Retinal pigment epithelial cell (primary cell): ENCODE data around the gene ANKRD16.

Experiments
- DNase-seq: peaks from one replicate; pipeline ENCODE4 v3.0.0-alpha.2; 2010; ENCODE audit warnings: low read depth
- H3K4me3 ChIP-seq: 2 replicates; pipeline ENCODE4 v1.5.1; 2011; ENCODE audit warnings: mild to moderate bottlenecking, low read length, control low read depth, moderate library complexity
- TF ChIP-seq, protein P1 (sequence below): conservative IDR thresholded peaks from 2 replicates; pipeline ENCODE4 v1.5.1; 2011; ENCODE audit warnings: low read depth, low read length, control low read depth, inconsistent platforms

The ANKRD16 gene

DNA sequence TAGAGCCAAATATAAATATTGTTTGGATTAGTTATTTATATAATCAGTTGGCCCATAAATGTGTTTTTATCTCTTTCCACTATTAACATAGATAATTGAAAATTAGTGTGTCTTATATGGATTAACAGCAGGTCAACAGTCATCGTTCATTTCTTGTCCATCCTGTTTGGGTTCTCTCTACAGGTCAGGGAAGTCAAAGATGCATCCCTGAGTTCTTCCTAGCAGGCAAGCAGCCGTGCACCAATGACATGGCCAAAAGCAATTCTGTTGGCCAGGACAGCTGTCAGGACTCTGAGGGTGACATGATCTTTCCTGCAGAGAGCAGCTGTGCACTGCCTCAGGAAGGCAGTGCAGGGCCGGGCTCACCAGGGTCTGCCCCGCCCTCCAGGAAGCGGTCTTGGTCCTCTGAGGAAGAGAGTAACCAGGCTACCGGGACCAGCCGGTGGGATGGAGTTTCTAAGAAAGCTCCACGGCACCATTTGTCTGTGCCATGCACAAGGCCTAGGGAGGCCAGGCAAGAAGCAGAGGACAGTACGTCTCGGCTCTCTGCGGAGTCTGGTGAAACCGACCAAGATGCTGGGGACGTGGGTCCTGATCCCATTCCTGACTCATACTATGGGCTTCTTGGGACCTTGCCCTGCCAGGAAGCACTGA lies 16.3 kb upstream of the ANKRD16 start:
- TF ChIP-seq, protein P1, sequence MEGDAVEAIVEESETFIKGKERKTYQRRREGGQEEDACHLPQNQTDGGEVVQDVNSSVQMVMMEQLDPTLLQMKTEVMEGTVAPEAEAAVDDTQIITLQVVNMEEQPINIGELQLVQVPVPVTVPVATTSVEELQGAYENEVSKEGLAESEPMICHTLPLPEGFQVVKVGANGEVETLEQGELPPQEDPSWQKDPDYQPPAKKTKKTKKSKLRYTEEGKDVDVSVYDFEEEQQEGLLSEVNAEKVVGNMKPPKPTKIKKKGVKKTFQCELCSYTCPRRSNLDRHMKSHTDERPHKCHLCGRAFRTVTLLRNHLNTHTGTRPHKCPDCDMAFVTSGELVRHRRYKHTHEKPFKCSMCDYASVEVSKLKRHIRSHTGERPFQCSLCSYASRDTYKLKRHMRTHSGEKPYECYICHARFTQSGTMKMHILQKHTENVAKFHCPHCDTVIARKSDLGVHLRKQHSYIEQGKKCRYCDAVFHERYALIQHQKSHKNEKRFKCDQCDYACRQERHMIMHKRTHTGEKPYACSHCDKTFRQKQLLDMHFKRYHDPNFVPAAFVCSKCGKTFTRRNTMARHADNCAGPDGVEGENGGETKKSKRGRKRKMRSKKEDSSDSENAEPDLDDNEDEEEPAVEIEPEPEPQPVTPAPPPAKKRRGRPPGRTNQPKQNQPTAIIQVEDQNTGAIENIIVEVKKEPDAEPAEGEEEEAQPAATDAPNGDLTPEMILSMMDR, result no peak
- no peak for DNase-seq
- H3K4me3 ChIP-seq, result no peak overlapping the region

DNA sequence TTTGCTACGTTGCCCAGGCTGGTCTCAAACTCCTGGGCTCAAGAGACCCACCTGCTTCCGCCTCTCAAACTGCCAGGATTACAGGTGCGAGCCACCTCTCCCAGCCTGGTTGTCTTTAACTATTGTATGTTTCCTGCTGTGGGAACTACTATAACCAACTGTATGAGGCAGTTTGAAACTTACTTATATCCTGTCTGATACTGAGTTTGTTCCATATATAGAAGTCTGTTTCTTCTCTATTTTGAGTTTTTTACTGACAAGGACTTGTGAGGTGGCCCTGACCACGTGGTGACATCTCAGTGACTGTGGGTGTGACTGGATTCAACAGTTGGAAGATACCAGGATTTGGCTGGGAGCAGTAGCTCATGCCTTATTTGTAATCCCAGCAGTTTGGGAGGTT lies 14.5 kb upstream of the ANKRD16 start:
- no peak overlapping the region for H3K4me3 ChIP-seq
- TF ChIP-seq, protein P1, result no peak
- no peak for DNase-seq

DNA sequence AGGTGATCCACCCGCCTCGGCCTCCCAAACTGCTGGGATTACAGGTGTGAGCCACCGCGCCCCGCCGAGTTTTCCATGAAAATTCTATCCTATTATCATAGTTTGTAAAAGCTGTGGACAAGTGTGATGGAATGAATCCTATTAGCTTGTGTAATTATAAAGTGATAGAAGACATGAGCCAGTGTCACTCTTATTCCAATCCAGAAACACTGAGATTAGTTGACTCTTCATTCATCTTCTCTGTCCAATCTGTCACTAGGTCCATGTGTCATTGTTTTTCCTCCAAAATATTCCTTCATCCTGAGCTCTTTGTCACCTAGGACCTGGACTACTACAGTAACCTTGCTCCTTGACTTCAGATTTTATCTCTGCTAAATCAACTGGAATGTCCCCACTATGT lies 13.9 kb upstream of the ANKRD16 start:
- no peak overlapping the region for H3K4me3 ChIP-seq
- TF ChIP-seq, protein P1, result no peak
- DNase-seq, result no peak

DNA sequence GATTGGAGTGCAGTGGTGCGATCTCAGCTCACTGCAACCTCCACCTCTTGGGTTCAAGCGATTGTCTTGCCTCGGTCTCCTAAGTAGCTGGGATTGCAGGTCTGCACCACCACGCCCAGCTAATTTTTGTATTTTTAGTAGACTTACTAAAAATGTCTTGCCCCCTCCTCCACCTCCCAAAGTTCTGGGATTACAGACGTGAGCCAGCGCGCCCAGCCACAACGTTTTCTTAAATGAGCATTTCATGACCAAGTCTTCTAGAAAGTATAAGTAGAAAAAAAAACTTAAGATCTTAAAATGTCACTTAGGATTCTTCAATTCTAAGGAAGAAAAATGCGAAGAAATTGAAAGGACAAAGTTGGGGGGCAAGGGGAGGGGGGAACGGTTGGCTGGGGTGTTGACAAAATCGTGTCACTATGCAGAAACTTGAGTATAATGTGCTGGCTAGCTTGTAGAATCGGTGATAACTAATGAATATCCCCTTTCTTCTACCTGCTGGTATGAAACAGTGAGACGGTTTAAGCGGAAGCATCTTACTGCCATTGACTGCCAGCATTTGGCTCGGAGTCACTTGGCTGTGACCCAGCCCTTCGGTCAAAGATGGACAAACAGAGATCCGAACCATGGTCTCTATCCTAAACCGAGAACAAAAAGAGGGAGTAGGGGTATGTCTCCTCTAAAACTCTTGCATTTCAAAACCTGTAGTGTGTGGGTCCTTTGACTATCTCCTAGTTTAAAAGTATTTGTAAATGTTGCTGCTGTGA lies 13.0 kb upstream of the ANKRD16 start:
- H3K4me3 ChIP-seq, result no peak overlapping the region
- DNase-seq, result no peak
- TF ChIP-seq, protein P1, result no peak

DNA sequence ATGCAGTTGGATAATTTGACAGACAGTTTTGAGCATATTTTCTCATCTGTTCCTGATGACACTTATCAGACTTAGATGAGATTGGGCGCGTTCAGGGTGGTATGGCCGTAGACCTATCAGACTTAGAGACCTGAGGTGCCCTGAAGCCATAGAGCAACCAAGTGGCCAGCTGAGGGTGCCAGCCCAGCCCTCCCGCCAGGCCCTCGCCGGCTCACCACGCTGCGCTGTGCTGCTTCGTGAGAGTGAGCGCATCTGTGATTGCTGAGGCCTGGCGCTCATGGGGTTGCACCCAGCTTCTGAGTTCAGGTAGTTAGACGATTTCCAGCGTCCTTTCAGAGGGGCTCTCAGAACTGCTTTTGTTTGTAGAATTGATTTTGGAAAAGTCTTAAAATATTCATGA lies 10.6 kb upstream of the ANKRD16 start:
- TF ChIP-seq, protein P1, result no peak
- no peak for DNase-seq
- no peak overlapping the region for H3K4me3 ChIP-seq

DNA sequence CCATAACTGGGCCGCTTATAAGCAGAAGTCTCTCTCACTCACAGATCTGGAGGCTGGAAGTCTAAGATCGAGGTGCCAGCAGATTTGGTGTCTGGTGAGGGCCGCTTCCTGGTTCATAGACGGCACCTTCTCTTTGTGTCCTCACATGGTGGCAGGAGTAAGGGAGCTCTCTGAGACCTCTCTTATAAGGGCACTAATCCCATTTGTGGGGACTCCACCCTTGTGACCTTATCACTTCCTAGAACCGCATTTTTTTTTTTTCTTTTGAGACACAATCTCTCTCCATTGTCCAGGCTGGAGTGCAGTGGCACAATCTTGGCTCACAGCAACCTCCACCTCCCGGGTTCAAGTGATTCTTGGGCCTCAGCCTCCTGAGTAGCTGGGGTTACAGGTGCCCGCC lies 8.5 kb upstream of the ANKRD16 start:
- DNase-seq, result no peak
- no peak overlapping the region for H3K4me3 ChIP-seq
- TF ChIP-seq, protein P1, result no peak

DNA sequence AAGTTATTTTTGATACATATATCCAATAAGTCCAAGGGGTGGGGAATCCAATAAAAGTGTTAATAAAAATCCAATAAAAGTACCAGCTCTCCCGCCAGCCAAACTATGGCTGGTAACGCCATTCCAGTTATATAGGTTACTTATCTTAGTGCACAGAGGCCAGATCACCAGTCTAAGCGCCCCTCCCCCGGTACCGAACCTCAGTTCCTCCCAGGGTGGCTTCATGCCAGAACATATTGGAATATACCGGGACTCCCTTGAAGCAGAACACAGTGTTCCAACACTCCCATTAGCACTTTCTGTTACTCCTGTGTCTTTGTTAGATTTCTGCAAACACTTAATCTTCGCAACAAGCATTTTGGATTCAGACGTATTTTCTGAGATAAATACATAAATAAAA lies 7.8 kb upstream of the ANKRD16 start:
- TF ChIP-seq, protein P1, result no peak
- no peak for DNase-seq
- H3K4me3 ChIP-seq, result no peak overlapping the region
